HG03066 (cell line): ENCODE results near the gene CTRB1.

Experiments
- ATAC-seq: cut with Tn5 transposase; IDR thresholded peaks from one replicate; pipeline ENCODE4 v1.9.1; 2021; ENCODE audit warnings: low read depth; ENCODE audit not compliant: unreplicated experiment

Gene CTRB1

GRCh38 chr16:75218256-75219076, at the start of gene CTRB1:
TSS of gene CTRB1 (plus strand) at chr16:75218988. CDS start at chr16:75219008, 20 bp downstream.
- ATAC-seq, result peak; percentile 63

DNA sequence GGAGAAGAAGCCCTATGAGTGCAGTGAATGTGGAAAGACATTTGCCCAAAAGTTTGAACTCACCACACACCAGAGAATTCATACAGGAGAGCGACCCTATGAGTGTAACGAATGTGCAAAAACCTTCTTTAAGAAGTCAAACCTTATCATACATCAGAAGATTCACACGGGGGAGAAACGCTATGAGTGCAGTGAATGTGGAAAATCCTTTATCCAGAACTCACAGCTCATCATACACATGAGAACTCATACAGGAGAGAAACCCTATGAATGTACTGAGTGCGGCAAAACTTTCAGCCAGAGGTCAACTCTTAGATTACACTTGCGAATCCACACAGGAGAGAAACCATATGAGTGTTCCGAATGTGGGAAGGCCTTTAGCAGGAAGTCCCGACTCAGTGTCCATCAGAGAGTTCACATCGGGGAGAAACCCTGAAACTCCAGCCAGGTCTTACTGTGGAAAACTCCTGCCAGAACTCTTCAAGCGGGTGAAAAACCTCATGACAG, 48.8 kb upstream of the CTRB1 start:
- no peak for ATAC-seq

DNA sequence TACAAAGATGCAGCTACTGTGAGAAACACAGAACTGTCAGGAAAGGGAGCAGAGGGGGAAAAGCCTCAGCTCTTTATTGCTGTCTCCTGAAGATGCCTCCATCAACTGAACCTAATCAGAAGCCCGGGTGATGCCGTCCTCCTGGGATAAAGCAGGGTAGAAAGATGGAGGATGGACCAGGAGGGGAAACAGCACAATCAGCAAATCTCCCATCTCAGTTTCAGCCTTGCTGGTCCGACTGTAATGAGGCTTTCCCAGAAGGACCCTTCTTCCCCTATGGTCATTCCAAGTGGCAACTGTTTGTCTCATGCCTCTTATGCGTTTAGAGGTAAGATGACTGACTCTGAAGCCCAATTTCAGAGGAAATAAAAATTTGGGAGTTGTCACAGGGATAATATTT, 46.2 kb upstream of the CTRB1 start:
- ATAC-seq, result no peak

- no peak for ATAC-seq
These were observed 43.7 kb upstream of the CTRB1 start for GRCh38 chr16:75175074-75175473.

DNA sequence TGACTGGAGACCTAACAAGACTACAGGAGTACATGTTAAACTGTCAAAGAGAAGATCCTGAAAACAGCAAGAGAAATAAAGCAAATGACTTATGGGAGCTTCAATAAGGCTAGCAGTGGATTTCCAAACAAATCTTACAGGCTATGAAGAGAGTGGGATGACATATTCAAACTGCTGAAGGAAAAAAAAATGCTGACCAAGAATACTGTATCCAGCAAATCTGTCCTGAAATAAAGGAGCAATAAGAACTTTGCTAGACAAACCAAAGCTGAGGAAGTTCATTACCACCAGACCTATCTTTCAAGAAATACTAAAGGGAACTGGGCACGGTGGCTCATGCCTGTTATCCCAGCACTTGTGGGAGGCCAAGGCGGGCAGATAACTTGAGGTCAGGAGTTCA, 41.9 kb upstream of the CTRB1 start:
- no peak for ATAC-seq

DNA sequence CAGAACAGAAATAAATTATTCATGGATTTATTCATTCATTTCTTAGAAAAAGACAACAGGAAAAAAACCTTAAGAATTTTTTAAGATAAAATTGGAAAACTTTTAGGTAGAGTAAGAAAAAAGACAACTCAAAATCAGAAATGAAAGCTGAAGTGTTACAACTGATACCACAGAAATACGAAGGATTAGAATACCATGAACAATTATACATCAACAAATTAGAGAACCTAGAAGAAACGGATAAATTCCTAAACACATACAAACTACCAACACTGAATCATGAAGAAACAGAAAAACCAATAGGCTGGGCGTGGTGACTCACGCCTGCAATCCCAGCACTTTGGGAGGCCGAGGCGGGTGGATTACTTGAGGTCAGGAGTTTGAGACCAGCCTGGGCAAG, 39.6 kb upstream of the CTRB1 start:
- ATAC-seq, result no peak

DNA sequence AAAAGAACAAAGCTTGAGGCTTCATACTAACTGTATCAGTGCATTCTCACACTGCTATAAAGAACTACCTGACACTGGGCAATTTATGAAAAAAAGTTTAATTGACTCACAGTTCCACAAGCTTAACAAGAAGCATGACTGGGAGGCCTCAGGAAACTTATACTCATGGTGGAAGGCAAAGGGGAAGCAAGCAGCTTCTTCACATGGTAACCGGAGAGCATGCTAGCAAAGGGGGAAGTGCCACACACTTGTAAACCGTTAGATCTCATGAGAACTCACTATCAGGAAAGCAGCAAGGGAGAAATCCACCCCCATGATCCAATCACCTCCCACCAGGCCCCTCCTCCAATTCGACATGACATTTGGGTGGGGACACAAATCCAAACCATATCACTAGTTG, 37.2 kb upstream of the CTRB1 start:
- no peak for ATAC-seq

DNA sequence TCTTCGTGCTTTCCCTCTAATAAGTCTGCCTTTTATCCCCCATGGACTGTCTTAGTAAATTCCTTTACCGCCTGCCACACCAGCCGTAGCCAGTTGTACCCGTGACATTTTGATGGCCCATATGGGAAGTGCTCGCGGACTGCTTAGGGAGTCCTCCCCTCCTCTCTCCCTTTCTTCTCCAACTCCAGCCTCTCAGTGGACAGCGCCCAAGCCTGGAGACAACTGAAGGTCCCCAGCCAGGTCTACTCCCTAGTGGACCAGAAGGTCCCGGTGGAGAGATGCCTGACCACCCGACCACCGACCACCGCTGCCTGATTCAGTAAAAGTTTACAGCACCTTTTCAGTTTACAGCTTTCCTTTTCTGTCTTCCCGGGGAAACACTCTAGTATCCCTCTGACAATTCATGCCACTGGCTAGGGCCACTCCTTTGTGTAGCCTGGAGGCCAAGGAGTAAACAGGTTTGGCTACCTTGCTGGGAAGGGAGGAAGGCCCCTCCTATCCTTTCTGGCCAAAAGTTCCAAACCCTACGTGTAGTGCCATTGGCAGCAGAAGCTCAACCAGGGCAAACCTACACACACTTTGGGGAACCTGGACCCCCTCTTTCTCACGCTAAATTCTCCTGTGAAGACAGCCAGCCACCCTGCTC, 29.8 kb upstream of the CTRB1 start:
- no peak for ATAC-seq

- ATAC-seq, result no peak
These were observed 29.0 kb upstream of the CTRB1 start for GRCh38 chr16:75189638-75190245.

- ATAC-seq, result no peak
These were observed 26.1 kb upstream of the CTRB1 start for GRCh38 chr16:75192606-75193264.

GRCh38 chr16:75193265-75193650, 25.5 kb upstream of the CTRB1 start:
- no peak for ATAC-seq

- no peak for ATAC-seq
These were observed 24.9 kb upstream of the CTRB1 start for GRCh38 chr16:75193730-75194444.

DNA sequence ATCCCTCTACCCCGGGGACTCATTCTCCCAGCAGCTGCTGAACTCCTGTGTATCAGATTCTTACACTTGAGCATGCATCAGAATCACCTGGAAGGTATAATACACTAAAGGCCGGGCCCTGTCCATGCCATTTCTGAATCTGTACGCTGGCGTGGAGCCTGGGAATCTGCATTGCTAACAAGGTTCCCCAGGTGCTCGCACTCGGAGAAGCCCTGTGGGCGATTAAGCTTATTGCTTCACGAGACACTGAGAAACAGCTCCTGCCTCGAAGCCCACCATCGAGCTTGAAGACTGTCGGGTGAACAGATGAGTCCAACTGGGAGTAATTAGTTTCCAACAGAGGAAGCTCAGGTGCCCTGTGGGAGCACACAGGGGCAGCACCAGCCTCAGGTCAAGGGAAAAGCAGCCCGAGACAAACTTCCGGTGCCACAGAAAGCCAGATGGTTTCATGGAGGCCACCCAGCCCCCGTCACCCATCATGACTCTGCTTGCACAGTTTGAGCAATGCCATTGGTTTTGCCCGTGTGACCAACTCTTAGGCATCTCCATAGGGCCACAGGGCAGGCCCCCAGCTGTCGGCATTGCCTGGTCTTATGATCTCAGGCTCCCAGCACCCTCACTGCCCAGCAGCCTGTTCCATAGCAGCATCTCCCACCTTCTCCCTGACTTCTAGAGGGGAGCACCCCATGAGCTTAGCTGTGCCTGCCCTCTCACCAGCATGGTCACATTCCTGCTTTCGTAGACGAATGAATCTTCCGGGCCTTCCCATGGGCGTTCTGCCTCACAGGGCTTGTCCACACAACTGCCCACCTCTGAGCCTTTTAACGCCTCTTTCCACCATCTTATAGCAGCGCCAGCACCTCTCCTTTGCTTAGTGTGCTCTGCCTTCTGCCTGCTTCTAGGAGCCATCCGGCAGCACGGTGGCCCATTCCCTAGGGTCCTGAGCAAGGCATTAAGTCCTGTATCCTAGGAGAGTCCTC, 22.7 kb upstream of the CTRB1 start:
- no peak for ATAC-seq

- ATAC-seq, result no peak
These were observed 22.0 kb upstream of the CTRB1 start for GRCh38 chr16:75196836-75197235.

GRCh38 chr16:75197522-75198134, 21.2 kb upstream of the CTRB1 start:
- no peak for ATAC-seq

GRCh38 chr16:75198135-75198600, 20.6 kb upstream of the CTRB1 start:
- no peak for ATAC-seq

DNA sequence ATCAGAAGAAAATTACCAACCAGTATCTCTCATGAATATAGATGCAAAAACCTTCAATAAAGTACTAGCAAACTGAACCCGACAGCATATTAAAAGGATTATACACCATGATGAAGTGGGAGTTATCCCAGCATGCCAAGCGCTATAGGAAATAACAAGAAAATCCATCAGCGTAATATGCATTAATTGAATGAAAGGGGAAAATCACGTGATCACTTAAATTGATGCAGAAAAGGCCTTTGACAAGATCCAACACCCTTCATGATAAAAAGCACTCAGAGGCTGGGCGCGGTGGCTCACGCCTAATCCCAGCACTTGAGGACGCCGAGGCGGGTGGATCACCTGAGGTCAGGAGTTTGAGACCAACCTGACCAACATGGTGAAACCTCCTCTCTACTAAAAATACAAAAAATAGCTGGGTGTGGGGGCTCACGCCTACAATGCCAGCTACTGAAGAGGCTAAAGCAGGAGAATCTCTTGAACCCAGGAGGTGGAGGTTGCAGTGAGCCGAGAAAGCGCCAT, 16.7 kb upstream of the CTRB1 start:
- ATAC-seq, result no peak

DNA sequence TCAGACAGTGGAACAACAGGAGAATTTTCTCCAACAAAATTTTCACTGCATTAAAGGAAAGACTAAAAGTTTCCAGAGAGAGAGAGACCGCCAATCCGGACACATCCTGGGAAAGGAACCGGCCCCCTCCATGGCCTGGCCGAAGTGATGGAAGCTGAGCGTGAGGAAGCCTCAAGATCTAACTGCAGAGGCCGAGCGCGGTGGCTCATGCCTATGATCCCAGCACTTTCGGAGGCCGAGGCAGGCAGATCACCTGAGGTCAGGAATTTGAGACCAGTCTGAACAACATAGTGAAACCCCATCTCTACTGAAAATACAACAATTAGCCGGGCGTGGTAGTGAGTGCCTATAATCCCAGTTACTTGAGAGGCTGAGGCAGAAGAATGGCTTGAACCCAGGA, 15.7 kb upstream of the CTRB1 start:
- ATAC-seq, result no peak
